HepG2 (cell line): Measurements from ENCODE around the gene ZFP36. TPM values are rescaled to one million over a fixed set of nuclear protein-coding genes. Genes with fewer than 3 reads are reported as not detected.

Source experiments
- AGO1 ChIP-seq: fragments of 200-400 bp; formaldehyde crosslinking; IDR thresholded peaks from 2 replicates; pipeline ENCODE4 v1.6.1; 2017; ENCODE audit warnings: mild to moderate bottlenecking, low read depth, low read length, moderate library complexity; ENCODE audit not compliant: poor library complexity, severe bottlenecking
- AGO2 ChIP-seq: fragments of 200-400 bp; formaldehyde crosslinking; optimal IDR thresholded peaks from 2 replicates; pipeline ENCODE3; 2017; ENCODE audit warnings: mild to moderate bottlenecking, low read depth, low read length, moderate library complexity
- CBX2 ChIP-seq, 2 experiments: fragments of 200-600 bp in 1 of 2; sonication (generic); formaldehyde crosslinking in 1 of 2; IDR thresholded peaks; 2 replicates each; pipeline versions ENCODE4 v1.7.0 to v1.8.1; 2018 to 2022; ENCODE audit warnings: low read depth in 2 of 2, low read length in 1 of 2, mild to moderate bottlenecking in 1 of 2, missing genetic modification reagents in 1 of 2
- DBP ChIP-seq: sonication (generic); formaldehyde crosslinking; IDR thresholded peaks from 2 replicates; pipeline ENCODE4 v1.4.0; 2020; ENCODE audit warnings: missing genetic modification reagents; ENCODE audit errors: not compliant biosample characterization
- FOXP4 ChIP-seq: sonication (generic); formaldehyde crosslinking; IDR thresholded peaks from 2 replicates; pipeline ENCODE4 v1.4.0; 2020; ENCODE audit warnings: missing genetic modification reagents
- HCFC1 ChIP-seq: fragments of 150-350 bp; IDR thresholded peaks from 2 replicates; pipeline ENCODE4 v1.6.1; 2014; ENCODE audit warnings: low read depth, low read length
- KDM2A ChIP-seq: sonication (generic); formaldehyde crosslinking; IDR thresholded peaks from 2 replicates; pipeline ENCODE4 v1.4.0; 2020; ENCODE audit warnings: low read depth, missing genetic modification reagents, borderline replicate concordance
- MYC ChIP-seq: sonication (generic); formaldehyde crosslinking; IDR thresholded peaks from 2 replicates; pipeline ENCODE4 v1.9.0; 2021; ENCODE audit warnings: missing genetic modification reagents, borderline replicate concordance
- PHF8 ChIP-seq: sonication (generic); formaldehyde crosslinking; IDR thresholded peaks from 2 replicates; pipeline ENCODE4 v1.5.0; 2020; ENCODE audit warnings: missing genetic modification reagents
- PRDM10 ChIP-seq: sonication (generic); formaldehyde crosslinking; IDR thresholded peaks from 2 replicates; pipeline ENCODE4 v1.4.0; 2020; ENCODE audit warnings: low read depth, missing genetic modification reagents
- RFXANK ChIP-seq: IDR thresholded peaks from 2 replicates; pipeline ENCODE4 v1.6.1; 2016
- SATB2 ChIP-seq: sonication (generic); formaldehyde crosslinking; IDR thresholded peaks from 2 replicates; pipeline ENCODE4 v1.5.0; 2020; ENCODE audit warnings: missing genetic modification reagents
- SIX4 ChIP-seq: sonication (generic); formaldehyde crosslinking; IDR thresholded peaks from 2 replicates; pipeline ENCODE4 v1.4.0; 2020; ENCODE audit warnings: missing genetic modification reagents
- SNAI1 ChIP-seq: sonication (generic); formaldehyde crosslinking; IDR thresholded peaks from 2 replicates; pipeline ENCODE4 v1.5.0; 2020; ENCODE audit warnings: mild to moderate bottlenecking, missing genetic modification reagents, borderline replicate concordance
- ZBTB4 ChIP-seq: sonication (generic); formaldehyde crosslinking; IDR thresholded peaks from 2 replicates; pipeline ENCODE4 v1.4.0; 2020; ENCODE audit warnings: missing genetic modification reagents, mild to moderate bottlenecking, borderline replicate concordance
- ZFY ChIP-seq: sonication (generic); formaldehyde crosslinking; IDR thresholded peaks from 2 replicates; pipeline ENCODE4 v1.4.0; 2020; ENCODE audit warnings: missing genetic modification reagents
- ZNF296 ChIP-seq: sonication (generic); formaldehyde crosslinking; conservative IDR thresholded peaks from 2 replicates; pipeline ENCODE4 v1.5.0; 2020; ENCODE audit warnings: mild to moderate bottlenecking, missing genetic modification reagents
- ZNF335 ChIP-seq: sonication (generic); formaldehyde crosslinking; IDR thresholded peaks from 2 replicates; pipeline ENCODE4 v1.4.0; 2020; ENCODE audit warnings: missing genetic modification reagents
- ZNF383 ChIP-seq: sonication (generic); formaldehyde crosslinking; IDR thresholded peaks from 2 replicates; pipeline ENCODE4 v1.4.0; 2020; ENCODE audit warnings: missing genetic modification reagents, mild to moderate bottlenecking, borderline replicate concordance
- ZNF441 ChIP-seq: sonication (generic); formaldehyde crosslinking; IDR thresholded peaks from 2 replicates; pipeline ENCODE4 v1.7.0; 2021; ENCODE audit warnings: missing genetic modification reagents, borderline replicate concordance
- polyA plus RNA-seq, 8 experiments: library from polyadenylated mRNA; depleted of rRNA in 3 of 8; stranded (reverse) in 7 of 8; unstranded in 1 of 8; fragments of >200 nt; fragmentation: Illumina TruSeq in 4 of 8; extraction: Trizol in 4 of 8; gene quantifications; 2 replicates each; pipeline versions ENCODE4 v1.2.1 to v1.2.3, GENCODE V29; 2011 to 2016; ENCODE audit warnings: low read depth in 4 of 8, missing spikeins in 1 of 8, mixed read lengths in 1 of 8; ENCODE audit not compliant: insufficient read depth in 1 of 8
- total RNA-seq, 5 experiments: library from RNA; depleted of rRNA; stranded (reverse); fragments of >200 nt; fragmentation: Illumina TruSeq; extraction: Trizol; gene quantifications; 2 replicates each; pipeline ENCODE4 v1.2.3, GENCODE V29; 2016; ENCODE audit warnings: low read depth in 1 of 5

ZFP36 gene
- total and polyA plus RNA-seq, 2 of the 13 experiments (the other 11 are each of a cell fraction or from before 2014, with no cell fraction given): 1.4 to 1.7 TPM

GRCh38 chr19:39398297-39398864 is 8.3 kb upstream of the ZFP36 start (continued):
- no peak for TF ChIP-seq PRDM10 (CRISPR knock-in tag)
- no peak for TF ChIP-seq MYC (CRISPR knock-in tag)
- TF ChIP-seq ZFY (CRISPR knock-in tag): peak; percentile 12; the same call in 1 of the 2 replicates
- no peak for TF ChIP-seq ZNF335 (CRISPR knock-in tag)
- no peak for TF ChIP-seq SNAI1 (CRISPR knock-in tag)
- no peak for TF ChIP-seq CBX2 (IDR thresholded peaks at IDR 0.05; ENCODE audit: low read depth, low read length)
- TF ChIP-seq CBX2 (CRISPR knock-in tag; IDR thresholded peaks at IDR 0.05; ENCODE audit: low read depth): no peak
- TF ChIP-seq ZBTB4: no peak
- TF ChIP-seq SIX4 (CRISPR knock-in tag): no peak
- 0 out of 2 replicates have a peak, but pooled peaks have one; percentile 1 for TF ChIP-seq FOXP4 (CRISPR knock-in tag)
- TF ChIP-seq ZNF441 (CRISPR knock-in tag): no peak
- peak; percentile 42 for TF ChIP-seq AGO1
- no peak for TF ChIP-seq PHF8 (CRISPR knock-in tag)
- no peak for TF ChIP-seq SATB2
- no peak for TF ChIP-seq ZNF383 (CRISPR knock-in tag)
- TF ChIP-seq HCFC1: no peak
- TF ChIP-seq ZNF296: no peak
- no peak for TF ChIP-seq RFXANK (CRISPR knock-in tag)
- TF ChIP-seq DBP (CRISPR knock-in tag): no peak
- peak; percentile 85 for TF ChIP-seq AGO2
- 0 out of 2 replicates have a peak, but pooled peaks have one; percentile 12 for TF ChIP-seq KDM2A (CRISPR knock-in tag)
